Superior temporal gyrus (tissue), 1 donor: ENCODE data around the gene LCOR.
A peak's percentile ranks its signal among the peaks of the same experiment; 100 is the strongest.
"Not testable (repeated sequence)": the region's sequence is repeated elsewhere in the genome, so short reads cannot be mapped to it uniquely, and the experiment has no call there.

Experiments
- DNase-seq: peaks from one replicate; pipeline ENCODE4 v3.0.0-alpha.2; 2016; ENCODE audit errors: extremely low spot score

LCOR gene

DNA sequence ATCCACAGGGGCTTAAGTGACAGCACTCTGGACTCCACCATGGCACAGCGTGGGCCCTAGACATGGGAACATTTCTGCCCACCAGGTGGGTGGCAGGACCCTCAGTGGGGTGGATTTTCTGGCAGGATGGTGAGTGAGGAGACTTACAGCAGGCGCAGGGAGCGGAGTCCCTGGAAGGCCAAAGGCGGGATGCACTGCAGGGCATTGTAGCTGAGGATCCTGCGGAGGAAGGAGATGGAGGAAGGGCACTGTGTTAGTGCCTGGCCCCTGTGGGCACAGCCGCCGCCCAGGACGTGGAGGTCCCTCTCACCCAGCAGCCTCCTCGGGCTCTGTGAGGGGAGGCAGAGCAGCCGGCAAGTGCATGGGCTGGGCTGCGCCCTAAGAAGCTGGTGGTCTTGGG, 199.4 kb downstream of the LCOR start:
- no peak for DNase-seq

DNA sequence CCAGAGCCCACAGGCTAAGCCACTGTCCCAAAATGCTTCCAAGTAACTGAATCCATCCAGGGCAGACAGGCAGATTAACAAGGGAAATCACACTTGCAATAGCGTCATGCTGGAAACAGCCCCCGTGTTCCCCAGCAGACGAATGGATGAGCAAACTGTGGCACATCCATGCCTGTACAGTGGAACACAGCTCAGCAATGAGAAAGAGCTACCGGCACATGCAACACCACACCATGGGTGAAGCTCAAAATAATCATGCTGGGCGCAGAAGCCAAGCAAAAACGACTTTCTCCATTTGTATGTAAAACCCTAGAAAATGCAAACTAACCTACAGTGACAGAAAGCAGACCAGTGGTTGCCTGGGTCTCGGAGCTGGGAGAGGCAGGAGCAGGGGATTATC, 200.5 kb downstream of the LCOR start:
- no peak for DNase-seq

DNA sequence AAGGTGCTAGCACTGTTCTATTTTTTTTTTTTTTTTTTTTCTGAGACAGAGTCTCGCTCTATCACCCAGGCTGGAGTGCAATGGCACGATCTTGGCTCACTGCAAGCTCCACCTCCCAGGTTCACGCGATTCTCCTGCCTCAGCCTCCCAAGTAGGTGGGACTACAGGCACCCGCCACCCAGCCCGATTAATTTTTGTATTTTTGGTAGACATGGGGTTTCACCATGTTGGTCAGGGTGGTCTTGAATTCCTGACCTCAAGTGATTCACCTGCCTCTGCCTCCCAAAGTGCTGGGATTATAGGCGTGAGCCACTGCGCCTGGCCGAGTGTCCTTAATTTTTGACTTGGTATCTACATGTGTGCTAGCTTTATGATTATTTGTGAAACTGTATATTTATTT, 201.7 kb downstream of the LCOR start:
- DNase-seq: not testable (repeated sequence)

DNA sequence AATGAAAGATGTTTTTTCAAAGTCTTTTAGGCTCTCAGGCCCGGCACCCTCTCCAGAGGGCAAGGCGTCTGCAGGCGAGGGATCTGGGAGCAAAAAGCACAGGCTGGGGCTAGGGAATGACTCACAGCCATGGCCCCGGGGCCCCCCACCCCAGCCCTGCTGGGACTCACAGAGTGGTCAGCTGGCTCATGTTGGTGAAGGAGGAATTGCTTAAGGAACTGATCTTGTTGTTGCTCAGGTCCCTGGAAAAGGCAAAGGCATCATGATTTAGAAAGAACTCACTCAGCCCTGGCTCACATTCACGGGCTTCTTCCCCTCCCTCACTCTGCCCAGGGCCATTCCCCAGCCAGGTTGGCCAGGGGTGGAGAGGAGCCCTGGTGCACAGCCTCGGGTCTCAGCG, 202.2 kb downstream of the LCOR start:
- no peak for DNase-seq

DNA sequence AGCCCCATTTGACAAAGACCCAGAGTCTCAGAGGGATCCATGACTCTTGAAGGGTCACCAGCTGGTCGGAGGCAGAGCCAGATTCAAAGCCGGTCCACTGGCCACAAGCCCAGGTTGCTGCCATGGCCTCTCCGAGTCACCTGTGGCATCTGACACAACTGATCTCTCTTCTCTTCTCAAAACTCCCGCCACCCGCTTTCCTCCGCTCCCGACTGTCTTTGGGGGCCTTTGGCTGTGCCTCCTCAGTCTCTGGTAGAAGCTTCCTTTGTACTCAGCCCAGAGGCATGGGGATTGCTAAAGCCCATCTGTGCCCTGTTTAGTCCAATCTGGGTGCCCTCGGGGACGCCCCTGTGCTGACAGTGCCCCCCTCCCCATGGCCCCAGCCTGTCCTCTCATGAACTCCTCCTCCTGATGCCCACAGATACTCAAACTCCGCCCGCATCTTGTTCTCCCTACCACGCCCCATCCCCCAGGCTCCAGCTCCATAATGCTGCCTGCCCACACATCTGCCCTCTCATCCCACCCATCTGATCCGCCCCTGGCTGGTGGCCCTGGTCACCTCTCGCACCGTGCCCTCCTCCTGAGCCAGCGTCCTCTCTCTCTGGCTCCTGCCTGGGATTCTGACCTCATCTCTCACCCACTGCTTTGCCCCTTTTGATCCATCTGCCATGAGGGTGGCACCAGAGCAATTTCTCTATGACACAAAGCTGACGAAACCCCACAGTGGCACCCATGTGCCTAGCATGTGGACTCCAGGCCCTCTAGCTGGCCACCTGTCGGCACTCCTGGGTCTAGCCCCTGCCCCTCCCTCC, 203.1 kb downstream of the LCOR start:
- no peak for DNase-seq

DNA sequence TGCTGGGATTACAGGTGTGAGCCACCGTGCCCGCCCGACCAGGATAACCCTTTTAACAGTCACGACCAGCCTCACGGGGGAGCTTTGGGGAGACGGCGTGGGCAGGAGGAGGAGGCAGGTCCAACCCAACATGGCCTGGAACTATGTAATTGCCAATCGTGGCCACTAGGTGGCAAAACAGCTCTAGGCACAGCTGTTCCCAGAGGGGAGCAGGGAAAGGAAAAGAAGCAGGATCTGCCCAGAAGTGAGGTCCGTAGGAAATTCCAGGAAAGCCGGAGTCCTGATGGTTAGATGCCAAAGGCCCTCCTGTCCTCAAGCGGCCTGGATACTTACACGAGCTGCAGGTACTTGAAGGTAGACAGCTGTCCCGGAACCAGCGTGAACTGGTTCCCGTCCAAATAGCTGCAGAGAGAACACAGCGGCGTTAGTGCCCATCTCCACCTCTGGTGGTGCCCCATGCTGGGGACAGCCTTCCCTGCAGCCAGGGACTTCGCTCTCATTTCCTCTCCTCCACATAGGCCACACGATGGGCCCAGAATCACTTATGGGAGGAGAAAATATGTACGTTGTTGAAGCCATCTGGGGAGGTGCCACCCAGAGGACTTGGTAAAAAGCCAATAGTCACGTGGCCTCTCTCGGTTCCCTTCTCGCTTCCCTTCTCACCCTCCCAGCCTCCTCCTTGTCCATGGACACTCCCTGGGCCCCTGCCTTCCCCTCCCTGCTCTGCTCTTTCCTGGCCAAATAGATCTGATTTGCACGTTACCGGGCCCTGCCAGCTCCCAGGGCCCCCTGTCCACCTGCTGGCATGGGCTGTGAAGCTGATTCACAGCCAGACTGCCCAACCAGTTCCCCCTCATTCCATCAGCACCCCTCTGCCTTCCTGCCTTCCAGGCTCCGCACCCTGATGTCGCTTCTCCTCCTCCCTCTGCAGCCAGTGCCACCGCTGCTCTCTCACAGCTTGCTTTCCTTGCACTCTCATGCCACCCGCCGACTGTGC, 205.6 kb downstream of the LCOR start:
- peak; percentile 95 for DNase-seq

DNA sequence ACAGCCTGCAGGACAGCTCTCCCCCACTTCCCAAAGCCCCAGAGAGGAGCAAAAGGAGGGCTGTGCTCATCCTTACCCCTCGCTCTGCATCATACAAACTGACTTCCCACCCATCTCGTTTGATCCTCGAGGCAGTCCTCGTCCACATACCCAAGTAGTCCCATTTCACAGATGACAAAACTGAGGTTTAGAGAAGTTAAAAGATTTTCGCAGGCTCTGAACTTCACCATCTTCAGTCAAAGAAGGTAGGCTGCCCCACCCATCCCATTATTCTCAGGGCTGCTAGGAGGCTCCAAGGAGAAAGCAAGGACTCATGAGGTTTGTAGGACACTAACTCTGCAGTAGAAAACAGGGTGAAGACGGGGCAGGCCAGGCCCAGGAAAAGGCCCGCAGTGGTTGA, 206.6 kb downstream of the LCOR start:
- no peak for DNase-seq

DNA sequence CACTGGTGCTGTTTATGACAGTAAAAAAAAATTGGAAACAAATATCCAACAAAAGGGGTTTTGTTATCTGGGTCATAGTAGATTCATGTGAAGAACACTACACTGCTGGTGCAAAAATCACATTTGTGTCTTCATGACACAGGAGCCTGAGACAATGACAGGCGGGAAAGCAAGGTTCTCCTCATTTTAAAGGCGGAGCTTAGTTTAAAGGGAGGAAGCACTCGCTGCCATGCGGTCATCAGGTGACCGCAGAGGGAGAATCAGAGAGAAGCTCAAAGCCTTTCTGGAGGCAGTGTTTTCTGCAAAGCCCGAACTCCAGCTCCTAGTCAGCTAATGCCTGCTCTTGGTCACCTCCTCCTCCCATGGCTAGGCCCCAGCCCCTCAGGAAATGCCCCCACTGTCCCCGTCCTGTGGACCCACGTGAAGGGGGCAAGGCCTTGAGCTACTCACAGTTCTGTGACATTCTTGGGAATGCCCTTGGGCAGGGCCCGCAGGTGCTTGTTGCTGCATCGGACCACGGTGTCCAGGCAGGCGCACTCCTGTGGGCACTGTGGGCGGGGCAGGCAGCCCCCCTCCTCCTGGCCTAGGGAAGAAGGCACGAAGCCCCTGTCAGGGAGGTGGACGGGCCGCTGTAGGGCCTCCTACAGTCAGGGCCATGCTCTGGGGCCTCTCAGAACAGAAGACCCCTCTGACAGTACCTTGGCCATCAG, 207.6 kb downstream of the LCOR start:
- DNase-seq: no peak

DNA sequence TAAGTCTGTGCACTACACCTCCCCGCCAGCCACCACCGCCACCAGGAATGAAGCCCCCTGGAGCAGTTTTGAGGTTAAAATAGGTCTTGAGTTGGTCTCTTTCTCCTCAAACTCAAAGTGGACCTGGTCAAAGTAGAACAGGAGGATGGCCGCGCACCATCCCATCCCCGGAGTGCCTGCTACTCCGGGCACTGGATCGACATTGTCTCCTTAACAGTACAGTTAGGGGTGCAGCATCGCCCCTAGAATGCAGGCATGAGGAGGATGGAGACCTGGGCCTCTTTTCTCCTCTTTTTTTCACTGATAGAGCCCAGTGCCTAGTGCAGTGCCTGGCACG, 208.1 kb downstream of the LCOR start:
- DNase-seq: no peak

DNA sequence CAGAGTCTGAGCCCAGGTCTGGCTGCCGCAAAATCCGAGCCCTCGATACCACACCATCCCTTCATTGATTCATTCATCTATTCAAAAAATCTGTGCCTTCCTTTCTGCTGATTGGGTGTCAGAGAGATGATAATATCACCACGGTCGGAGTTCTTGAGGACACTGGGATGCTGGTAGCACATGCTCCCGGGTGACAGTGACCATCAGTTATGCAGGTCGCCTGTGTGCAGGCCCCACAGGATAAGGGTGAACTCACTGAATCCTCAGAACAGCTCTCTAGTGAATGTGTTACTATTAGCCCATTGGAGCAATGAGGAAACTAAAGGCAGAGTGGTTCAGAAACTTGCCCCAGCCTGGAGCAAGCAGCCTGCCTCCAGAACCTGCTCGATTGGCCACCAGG, 208.6 kb downstream of the LCOR start:
- DNase-seq: no peak

DNA sequence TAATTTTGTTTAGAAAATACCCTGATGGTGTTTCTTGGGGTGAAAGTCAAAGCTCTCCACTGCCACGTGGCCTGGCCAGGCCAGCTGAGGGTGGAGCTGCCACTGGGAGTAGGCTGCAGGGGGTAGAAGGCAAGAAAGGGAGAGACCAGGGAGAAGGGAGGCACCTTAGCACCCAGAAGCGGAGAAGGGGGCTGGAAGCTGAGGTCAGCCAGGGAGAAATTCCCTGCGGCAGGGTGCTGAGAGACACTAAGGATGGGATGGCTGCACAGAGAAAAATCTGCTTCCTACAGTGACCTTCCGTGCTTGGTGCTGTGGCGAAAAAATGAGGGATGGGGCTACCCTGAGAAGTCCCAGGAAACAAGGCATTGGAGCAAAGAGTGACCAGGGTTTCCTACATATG, 210.0 kb downstream of the LCOR start:
- no peak for DNase-seq

DNA sequence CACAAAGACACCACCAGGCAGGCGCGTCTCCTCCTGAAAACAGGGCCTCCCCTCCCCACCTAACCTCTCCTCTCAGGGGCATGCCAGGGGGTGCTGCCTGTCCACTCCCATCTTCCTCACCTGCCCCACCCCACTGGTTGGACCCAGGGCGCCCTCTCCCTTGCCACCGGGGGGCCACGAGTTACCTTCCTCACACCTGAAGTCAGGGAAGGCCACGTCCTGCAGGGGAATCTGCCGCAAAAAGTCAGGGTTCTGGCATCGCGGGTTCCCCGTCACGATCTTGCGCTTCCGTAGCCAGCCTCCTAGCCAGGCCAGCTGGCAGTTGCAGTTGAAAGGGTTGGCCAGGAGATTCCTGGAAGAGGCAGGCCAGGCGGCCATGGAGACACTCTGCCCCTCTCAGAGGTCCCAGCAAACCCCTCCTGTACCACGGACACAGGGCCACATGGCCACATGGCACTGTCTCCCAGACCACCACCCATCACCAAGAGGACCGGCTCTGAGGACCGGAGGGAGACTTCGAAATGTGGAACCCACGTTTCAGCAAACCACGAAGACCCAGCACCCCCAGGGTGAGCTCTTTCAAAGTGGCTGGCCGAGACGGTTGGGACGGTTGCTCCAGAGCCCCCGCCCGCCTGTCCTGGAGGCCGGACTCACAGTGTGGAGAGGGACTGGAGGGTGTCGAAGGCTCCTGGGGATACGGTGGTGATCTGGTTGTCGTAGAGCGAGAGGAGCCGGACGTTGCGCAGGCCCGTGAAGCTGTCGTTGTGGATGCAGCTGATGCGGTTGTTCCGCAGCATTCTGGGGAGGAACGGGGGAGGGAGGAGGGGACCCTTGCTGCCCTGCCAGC, 210.8 kb downstream of the LCOR start:
- DNase-seq: no peak

DNA sequence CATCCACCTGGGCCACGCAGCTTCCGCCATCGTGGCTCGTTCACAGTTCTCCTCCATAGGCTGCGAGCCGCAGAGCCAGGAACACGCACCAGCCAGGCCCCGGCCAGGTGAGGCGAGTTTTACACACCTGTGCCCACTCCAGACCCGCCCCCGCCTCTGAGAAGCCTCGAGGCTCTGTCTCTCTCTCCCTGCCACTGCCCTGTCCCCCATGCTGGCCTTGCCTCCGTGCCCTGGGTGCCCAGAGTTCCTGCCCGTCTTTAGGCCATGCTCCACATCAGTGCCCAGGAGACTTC, 211.4 kb downstream of the LCOR start:
- no peak for DNase-seq
